ENCODE measurements around the gene LRRC27. TPM values are rescaled to one million over a fixed set of nuclear protein-coding genes. Genes with fewer than 3 reads are reported as not detected.

Gene LRRC27
- total and polyA plus RNA-seq, 2 of the 4 experiments (the other 2 are of a cell fraction) = 3.8 to 5.3 TPM

DNA sequence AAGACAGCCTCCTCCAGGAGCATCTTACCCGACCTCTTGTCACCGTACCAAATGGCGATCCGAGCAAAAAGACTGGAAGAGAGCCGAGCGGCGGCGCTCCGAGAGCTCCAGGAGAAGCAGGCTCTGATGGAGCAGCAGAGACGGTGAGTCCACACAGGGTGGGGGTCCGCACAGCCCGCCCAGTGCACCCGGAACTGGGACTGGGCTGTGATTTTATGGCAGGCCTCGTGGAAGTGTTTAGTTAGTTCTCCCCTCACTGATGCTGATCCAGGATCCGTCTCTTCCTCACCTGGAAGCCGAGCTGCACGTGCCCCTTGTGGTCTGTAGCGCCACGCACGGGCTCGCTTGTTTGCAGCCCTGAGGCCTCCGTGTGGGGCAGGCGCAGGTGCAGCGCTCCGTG, 19.6 kb downstream of the LRRC27 start:
- no peak overlapping the region for H4K8ac ChIP-seq (ENCODE audit: low read depth in 2 of 2, low read length in 2 of 2)
- no peak overlapping the region for H3K4me3 ChIP-seq (ENCODE audit: insufficient read depth, low read depth, low read length)
- TF ChIP-seq RAD21 (IDR thresholded peaks at IDR 0.05; ENCODE audit: low read length) = no peak
- TF ChIP-seq USF2 (IDR thresholded peaks at IDR 0.05; ENCODE audit: low read depth, low read length) = no peak
- TF ChIP-seq ELK1 (IDR thresholded peaks at IDR 0.05; ENCODE audit: borderline replicate concordance, low read depth, low read length) = no peak
- TF ChIP-seq RCOR1 (IDR thresholded peaks at IDR 0.05; ENCODE audit: insufficient replicate concordance, low read length) = no peak
- TF ChIP-seq MAFK (IDR thresholded peaks at IDR 0.05; ENCODE audit: low read depth, low read length) = no peak
- TF ChIP-seq BHLHE40 (IDR thresholded peaks at IDR 0.05; ENCODE audit: low read depth, low read length) = no peak
- no peak for TF ChIP-seq FOS (IDR thresholded peaks at IDR 0.05; ENCODE audit: low read depth, low read length)
- TF ChIP-seq CTCF (conservative IDR thresholded peaks at IDR 0.05; ENCODE audit: low read depth, low read length) = no peak
- TF ChIP-seq SMC3 (IDR thresholded peaks at IDR 0.05; ENCODE audit: low read depth, low read length) = no peak
- WGBS, 2 experiments (ENCODE audit: extremely low coverage in 2 of 2, insufficient read length in 1 of 2) = 92% methylated on average over 9 of the region's 25 CpGs; no CpG with 5 or more reads in 1 of the 2 experiments
- no peak overlapping the region for H4K5ac ChIP-seq (ENCODE audit: low read depth, low read length)
- H2BK120ac ChIP-seq (ENCODE audit: low read depth, low read length) = no peak overlapping the region
- H4K91ac ChIP-seq (ENCODE audit: insufficient read depth, low read depth, low read length) = no peak overlapping the region
- no peak overlapping the region for H3K18ac ChIP-seq (ENCODE audit: low read depth, low read length)
- no peaks in the 10 kb centered on the region for H3K4me1 ChIP-seq (ENCODE audit: control insufficient read depth, insufficient read depth, low read length)
- no peak for DNase-seq
- dilution Hi-C loops (cut with HindIII; ENCODE audit: low sequenced_read_pairs, unreplicated experiment) = no loop called here
- H2BK5ac ChIP-seq (ENCODE audit: low read depth, low read length, poor library complexity, severe bottlenecking) = no peak overlapping the region
- H3K23ac ChIP-seq (ENCODE audit: low read depth, low read length) = no peak overlapping the region
- H3K79me1 ChIP-seq (ENCODE audit: low read depth in 1 of 2, low read length in 2 of 2) = no peaks in the 10 kb centered on the region
- no TSS peak for BruUV-seq (replicated peaks)
- H2AK5ac ChIP-seq (ENCODE audit: low read depth, low read length) = no peak overlapping the region
- H3K9ac ChIP-seq (ENCODE audit: low read depth, low read length) = no peak overlapping the region
- no peak overlapping the region for H2AK9ac ChIP-seq (replicated peaks; ENCODE audit: low read depth, low read length, poor library complexity)
- intact Hi-C loops (cut with micrococcal nuclease) = loop anchor here (1.0 kb wide), 1 partner anchor 128 kb away; no protein-coding TSS in a partner anchor
- H2AFZ ChIP-seq (replicated peaks; ENCODE audit: low read length, poor library complexity) = no peak overlapping the region
- no peaks in the 10 kb centered on the region for H3K9me3 ChIP-seq (ENCODE audit: control insufficient read depth, insufficient read depth, low read length)
- no peak overlapping the region for H3K27ac ChIP-seq (ENCODE audit: insufficient read depth, low read length)
- H2BK15ac ChIP-seq (ENCODE audit: low read depth, low read length) = no peak overlapping the region
- ChIA-PET POLR2A (ENCODE audit: unreplicated experiment) (no interaction called here), CTCF (interaction anchor here (1.1 kb wide), 1 partner anchor 132 kb away, joined by 3 read pairs; no protein-coding TSS in a partner anchor)
- H4K20me1 ChIP-seq (ENCODE audit: insufficient read depth, low read length) = no peaks in the 10 kb centered on the region; the same call in 1 of the 2 replicates
- no peak overlapping the region for H3K14ac ChIP-seq (replicated peaks; ENCODE audit: low read depth, low read length)
- no peaks in the 10 kb centered on the region for H3K9me1 ChIP-seq (ENCODE audit: insufficient read depth, low read length)
- ATAC-seq (ENCODE audit: low read depth) = no peak
- peaks cover 6% of the 10 kb centered on the region; the same call in 1 of the 2 replicates for H3K36me3 ChIP-seq (ENCODE audit: control insufficient read depth, insufficient read depth, low read length)
- no peak overlapping the region for H3K4me2 ChIP-seq (ENCODE audit: low read depth, low read length)
- no peak overlapping the region for H2BK20ac ChIP-seq (ENCODE audit: low read depth, low read length)
- H3K27me3 ChIP-seq (ENCODE audit: control insufficient read depth, insufficient read depth, low read length) = no peaks in the 10 kb centered on the region
- no peak overlapping the region for H3K4ac ChIP-seq (ENCODE audit: low read depth, low read length)
- no peak overlapping the region for H3K56ac ChIP-seq (ENCODE audit: extremely low read depth, insufficient read depth, low read length)
- in situ Hi-C loops (cut with MboI; ENCODE audit: low sequenced_read_pairs) = no loop called here
